ENCODE measurements around the gene DNAJB4. TPM values are rescaled to one million over a fixed set of nuclear protein-coding genes. Genes with fewer than 3 reads are reported as not detected.
A peak's percentile ranks its signal among the peaks of the same experiment; 100 is the strongest.

DNAJB4 gene
- total and polyA plus RNA-seq, 2 of the 13 experiments (the other 11 are each of a cell fraction or from before 2014, with no cell fraction given), result 4.4 to 18.6 TPM

- TF ChIP-seq BCL3 (CRISPR knock-in tag; IDR thresholded peaks at IDR 0.05) (no peak), ZNF564 (CRISPR knock-in tag; IDR thresholded peaks at IDR 0.05) (peak; percentile 100), GPN1 (CRISPR knock-in tag; IDR thresholded peaks at IDR 0.05; ENCODE audit: borderline replicate concordance) (no peak), ZNF512B (CRISPR knock-in tag; IDR thresholded peaks at IDR 0.05; ENCODE audit: borderline replicate concordance) (no peak), SNAPC5 (CRISPR knock-in tag; IDR thresholded peaks at IDR 0.05; ENCODE audit: borderline replicate concordance) (no peak), KIAA2018 (CRISPR knock-in tag; IDR thresholded peaks at IDR 0.05; ENCODE audit: borderline replicate concordance) (no peak), ZIK1 (CRISPR knock-in tag; IDR thresholded peaks at IDR 0.05; ENCODE audit: borderline replicate concordance, low read depth) (no peak), RCOR2 (CRISPR knock-in tag; IDR thresholded peaks at IDR 0.05) (no peak), ARNTL (CRISPR knock-in tag; IDR thresholded peaks at IDR 0.05) (no peak), EEA1 (CRISPR knock-in tag; IDR thresholded peaks at IDR 0.05; ENCODE audit: borderline replicate concordance) (no peak), BATF2 (CRISPR knock-in tag; IDR thresholded peaks at IDR 0.05) (0 out of 2 replicates have a peak, but pooled peaks have one; percentile 49), CENPX (CRISPR knock-in tag; IDR thresholded peaks at IDR 0.05) (no peak), EHMT2 (IDR thresholded peaks at IDR 0.05; ENCODE audit: borderline replicate concordance, low read depth, low read length) (no peak), MLLT10 (CRISPR knock-in tag; IDR thresholded peaks at IDR 0.05) (no peak), POGZ (CRISPR knock-in tag; IDR thresholded peaks at IDR 0.05) (peak; percentile 97)
These were observed 25.5 kb upstream of the DNAJB4 start, which contains the start of gene FUBP1 (continued) for GRCh38 chr1:77978969-77979876.
